GM12878 (cell line): Measurements from ENCODE around the gene PLXNA4.

Experiments used
- BHLHE40 ChIP-seq, 2 experiments: fragments of 450-650 bp in 1 of 2; IDR thresholded peaks; 2 replicates each; pipeline ENCODE4 v1.6.1; 2011 to 2017; ENCODE audit warnings: low read depth in 2 of 2, borderline replicate concordance in 1 of 2, improper control_type of control experiment in 1 of 2, low read length in 1 of 2, mild to moderate bottlenecking in 1 of 2
- CEBPB ChIP-seq, 2 experiments: fragments of 150-350 bp in 1 of 2; IDR thresholded peaks; 2 replicates each; pipeline ENCODE4 v1.6.1; 2012 to 2014; ENCODE audit warnings: low read depth in 2 of 2, low read length in 2 of 2, borderline replicate concordance in 1 of 2, inconsistent platforms in 1 of 2
- FOXK2 ChIP-seq: fragments of 450-650 bp; IDR thresholded peaks from 2 replicates; pipeline ENCODE4 v1.6.1; 2017; ENCODE audit warnings: mild to moderate bottlenecking, moderate library complexity
- JUNB ChIP-seq: IDR thresholded peaks from 2 replicates; pipeline ENCODE4 v1.6.1; 2016; ENCODE audit warnings: antibody characterized with exemption, mild to moderate bottlenecking
- MXI1 ChIP-seq: fragments of 150-350 bp; IDR thresholded peaks from 2 replicates; pipeline ENCODE4 v1.6.1; 2011; ENCODE audit warnings: low read depth, mild to moderate bottlenecking, inconsistent platforms, low read length, improper control_type of control experiment
- NFIC ChIP-seq: IDR thresholded peaks from 2 replicates; pipeline ENCODE4 v1.6.1; 2012; ENCODE audit warnings: low read depth, mild to moderate bottlenecking, inconsistent platforms, low read length, moderate library complexity
- POLR2A ChIP-seq: IDR thresholded peaks from 2 replicates; pipeline ENCODE4 v1.6.1; 2011; ENCODE audit warnings: low read depth, mild to moderate bottlenecking, low read length
- RB1 ChIP-seq: fragments of 450-650 bp; formaldehyde crosslinking; IDR thresholded peaks from 2 replicates; pipeline ENCODE4 v1.6.1; 2017; ENCODE audit warnings: mild to moderate bottlenecking, borderline replicate concordance
- YY1 ChIP-seq: IDR thresholded peaks from 2 replicates; pipeline ENCODE4 v1.6.1; 2011; ENCODE audit warnings: low read depth, mild to moderate bottlenecking, low read length
- TF ChIP-seq, protein P1 (sequence below): fragments of 450-650 bp; IDR thresholded peaks from 2 replicates; pipeline ENCODE4 v1.6.1; 2017; ENCODE audit warnings: mild to moderate bottlenecking, moderate library complexity
- TF ChIP-seq, protein P2 (sequence below), 3 experiments: IDR thresholded peaks in 2 of 3; conservative IDR thresholded peaks in 1 of 3; 2 replicates each; pipeline ENCODE4 v1.5.1; 2011; ENCODE audit warnings: low read depth in 3 of 3, low read length in 3 of 3, mild to moderate bottlenecking in 3 of 3, control low read depth in 2 of 3, moderate library complexity in 2 of 3, inconsistent platforms in 1 of 3, mixed read lengths in 1 of 3; ENCODE audit not compliant: control insufficient read depth in 2 of 3, insufficient read depth in 1 of 3; ENCODE audit errors: extremely low read depth in 1 of 3

- TF ChIP-seq POLR2A (no peak), JUNB (no peak), CEBPB (IDR thresholded peaks at IDR 0.05; ENCODE audit: borderline replicate concordance in 1 of 2, low read depth in 2 of 2, low read length in 2 of 2) (no peak), FOXK2 (no peak), BHLHE40 (IDR thresholded peaks at IDR 0.05; ENCODE audit: borderline replicate concordance in 1 of 2, low read depth in 2 of 2, low read length in 1 of 2) (no peak), MXI1 (no peak), RB1 (no peak), NFIC (no peak), YY1 (no peak)
- TF ChIP-seq, protein P1, sequence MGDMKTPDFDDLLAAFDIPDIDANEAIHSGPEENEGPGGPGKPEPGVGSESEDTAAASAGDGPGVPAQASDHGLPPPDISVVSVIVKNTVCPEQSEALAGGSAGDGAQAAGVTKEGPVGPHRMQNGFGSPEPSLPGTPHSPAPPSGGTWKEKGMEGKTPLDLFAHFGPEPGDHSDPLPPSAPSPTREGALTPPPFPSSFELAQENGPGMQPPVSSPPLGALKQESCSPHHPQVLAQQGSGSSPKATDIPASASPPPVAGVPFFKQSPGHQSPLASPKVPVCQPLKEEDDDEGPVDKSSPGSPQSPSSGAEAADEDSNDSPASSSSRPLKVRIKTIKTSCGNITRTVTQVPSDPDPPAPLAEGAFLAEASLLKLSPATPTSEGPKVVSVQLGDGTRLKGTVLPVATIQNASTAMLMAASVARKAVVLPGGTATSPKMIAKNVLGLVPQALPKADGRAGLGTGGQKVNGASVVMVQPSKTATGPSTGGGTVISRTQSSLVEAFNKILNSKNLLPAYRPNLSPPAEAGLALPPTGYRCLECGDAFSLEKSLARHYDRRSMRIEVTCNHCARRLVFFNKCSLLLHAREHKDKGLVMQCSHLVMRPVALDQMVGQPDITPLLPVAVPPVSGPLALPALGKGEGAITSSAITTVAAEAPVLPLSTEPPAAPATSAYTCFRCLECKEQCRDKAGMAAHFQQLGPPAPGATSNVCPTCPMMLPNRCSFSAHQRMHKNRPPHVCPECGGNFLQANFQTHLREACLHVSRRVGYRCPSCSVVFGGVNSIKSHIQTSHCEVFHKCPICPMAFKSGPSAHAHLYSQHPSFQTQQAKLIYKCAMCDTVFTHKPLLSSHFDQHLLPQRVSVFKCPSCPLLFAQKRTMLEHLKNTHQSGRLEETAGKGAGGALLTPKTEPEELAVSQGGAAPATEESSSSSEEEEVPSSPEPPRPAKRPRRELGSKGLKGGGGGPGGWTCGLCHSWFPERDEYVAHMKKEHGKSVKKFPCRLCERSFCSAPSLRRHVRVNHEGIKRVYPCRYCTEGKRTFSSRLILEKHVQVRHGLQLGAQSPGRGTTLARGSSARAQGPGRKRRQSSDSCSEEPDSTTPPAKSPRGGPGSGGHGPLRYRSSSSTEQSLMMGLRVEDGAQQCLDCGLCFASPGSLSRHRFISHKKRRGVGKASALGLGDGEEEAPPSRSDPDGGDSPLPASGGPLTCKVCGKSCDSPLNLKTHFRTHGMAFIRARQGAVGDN = no peak
- TF ChIP-seq, protein P2, sequence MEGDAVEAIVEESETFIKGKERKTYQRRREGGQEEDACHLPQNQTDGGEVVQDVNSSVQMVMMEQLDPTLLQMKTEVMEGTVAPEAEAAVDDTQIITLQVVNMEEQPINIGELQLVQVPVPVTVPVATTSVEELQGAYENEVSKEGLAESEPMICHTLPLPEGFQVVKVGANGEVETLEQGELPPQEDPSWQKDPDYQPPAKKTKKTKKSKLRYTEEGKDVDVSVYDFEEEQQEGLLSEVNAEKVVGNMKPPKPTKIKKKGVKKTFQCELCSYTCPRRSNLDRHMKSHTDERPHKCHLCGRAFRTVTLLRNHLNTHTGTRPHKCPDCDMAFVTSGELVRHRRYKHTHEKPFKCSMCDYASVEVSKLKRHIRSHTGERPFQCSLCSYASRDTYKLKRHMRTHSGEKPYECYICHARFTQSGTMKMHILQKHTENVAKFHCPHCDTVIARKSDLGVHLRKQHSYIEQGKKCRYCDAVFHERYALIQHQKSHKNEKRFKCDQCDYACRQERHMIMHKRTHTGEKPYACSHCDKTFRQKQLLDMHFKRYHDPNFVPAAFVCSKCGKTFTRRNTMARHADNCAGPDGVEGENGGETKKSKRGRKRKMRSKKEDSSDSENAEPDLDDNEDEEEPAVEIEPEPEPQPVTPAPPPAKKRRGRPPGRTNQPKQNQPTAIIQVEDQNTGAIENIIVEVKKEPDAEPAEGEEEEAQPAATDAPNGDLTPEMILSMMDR (IDR thresholded peaks at IDR 0.05 in 2 of 3, conservative IDR thresholded peaks at IDR 0.05 in 1 of 3; ENCODE audit: control insufficient read depth in 2 of 3, extremely low read depth in 1 of 3, insufficient read depth in 1 of 3, low read depth in 3 of 3, low read length in 3 of 3) = no peak
Observed at GRCh38 chr7:132397070-132397469, 179.2 kb downstream of the PLXNA4 start.
